Measurements from ENCODE around the gene PTPRM.

PTPRM gene

GRCh38 chr18:8030201-8030600, 463.1 kb downstream of the PTPRM start:
- Mint-ChIP-seq H3K27me3 (no peaks in the 10 kb centered on the region), H3K27ac (no peak overlapping the region), H3K9me3 (peaks cover 8 to 11% of the 10 kb centered on the region in 2 donors), H3K4me3 (no peak overlapping the region), H3K4me1 (no peaks in the 10 kb centered on the region)
- DNase-seq (no peak), ATAC-seq (no peak)

GRCh38 chr18:8031496-8031895, 464.4 kb downstream of the PTPRM start:
- Mint-ChIP-seq H3K27me3 (no peaks in the 10 kb centered on the region), H3K9me3 (peaks cover 8 to 11% of the 10 kb centered on the region in 2 donors), H3K4me3 (no peak overlapping the region), H3K27ac (no peak overlapping the region), H3K4me1 (no peaks in the 10 kb centered on the region)
- DNase-seq (no peak), ATAC-seq (no peak)

GRCh38 chr18:8034674-8035073, 467.6 kb downstream of the PTPRM start:
- Mint-ChIP-seq H3K4me3 (no peak overlapping the region), H3K9me3 (peaks cover 4% of the 10 kb centered on the region in 2 donors), H3K27ac (no peak overlapping the region), H3K27me3 (no peaks in the 10 kb centered on the region), H3K4me1 (no peaks in the 10 kb centered on the region)
- DNase-seq (no peak), ATAC-seq (no peak)

- DNase-seq (no peak), ATAC-seq (no peak)
- no peaks in the 10 kb centered on the region for H3K9me3 Mint-ChIP-seq
- H3K4me3 Mint-ChIP-seq, result no peak overlapping the region
- no peaks in the 10 kb centered on the region for H3K4me1 Mint-ChIP-seq
- H3K27ac Mint-ChIP-seq, result no peak overlapping the region
- H3K27me3 Mint-ChIP-seq, result no peaks in the 10 kb centered on the region
These were observed 469.4 kb downstream of the PTPRM start for GRCh38 chr18:8036551-8036950.

GRCh38 chr18:8037296-8037695, 470.2 kb downstream of the PTPRM start:
- Mint-ChIP-seq H3K4me1 (no peaks in the 10 kb centered on the region), H3K4me3 (no peak overlapping the region), H3K27ac (no peak overlapping the region), H3K27me3 (no peaks in the 10 kb centered on the region), H3K9me3 (no peaks in the 10 kb centered on the region)
- no peak for ATAC-seq
- no peak for DNase-seq

GRCh38 chr18:8040021-8040420, 472.9 kb downstream of the PTPRM start:
- DNase-seq, result no peak
- Mint-ChIP-seq H3K27me3 (no peaks in the 10 kb centered on the region), H3K9me3 (no peaks in the 10 kb centered on the region), H3K4me1 (no peaks in the 10 kb centered on the region), H3K4me3 (no peak overlapping the region), H3K27ac (no peak overlapping the region)
- no peak for ATAC-seq

- Mint-ChIP-seq H3K27me3 (no peaks in the 10 kb centered on the region), H3K4me3 (no peak overlapping the region), H3K9me3 (peaks cover 0 to 4% of the 10 kb centered on the region in 2 donors), H3K4me1 (no peaks in the 10 kb centered on the region), H3K27ac (no peak overlapping the region)
- no peak for ATAC-seq
- DNase-seq, result no peak
These were observed 474.5 kb downstream of the PTPRM start for GRCh38 chr18:8041526-8042111.

GRCh38 chr18:8044004-8044403, 476.9 kb downstream of the PTPRM start:
- Mint-ChIP-seq H3K4me3 (no peak overlapping the region), H3K27ac (no peak overlapping the region), H3K9me3 (peaks cover 0 to 4% of the 10 kb centered on the region in 2 donors), H3K27me3 (no peaks in the 10 kb centered on the region), H3K4me1 (no peaks in the 10 kb centered on the region)
- DNase-seq (no peak), ATAC-seq (no peak)

GRCh38 chr18:8045160-8045883, 478.2 kb downstream of the PTPRM start:
- ATAC-seq, result no peak
- Mint-ChIP-seq H3K27me3 (no peaks in the 10 kb centered on the region), H3K4me1 (no peaks in the 10 kb centered on the region), H3K27ac (no peak overlapping the region), H3K4me3 (no peak overlapping the region), H3K9me3 (peaks cover 0 to 7% of the 10 kb centered on the region in 2 donors)
- DNase-seq, result no peak

GRCh38 chr18:8045884-8046281, 478.8 kb downstream of the PTPRM start:
- Mint-ChIP-seq H3K4me1 (no peaks in the 10 kb centered on the region), H3K27ac (no peak overlapping the region), H3K9me3 (peaks cover 0 to 7% of the 10 kb centered on the region in 2 donors), H3K4me3 (no peak overlapping the region), H3K27me3 (no peaks in the 10 kb centered on the region)
- ATAC-seq, result no peak
- no peak for DNase-seq

- peak overlapping the region; percentile 66 to 72 for H3K27ac Mint-ChIP-seq
- peaks cover 0 to 7% of the 10 kb centered on the region in 2 donors for H3K9me3 Mint-ChIP-seq
- DNase-seq (no peak), ATAC-seq (no peak)
- H3K27me3 Mint-ChIP-seq, result no peaks in the 10 kb centered on the region
- no peak overlapping the region for H3K4me3 Mint-ChIP-seq
- no peaks in the 10 kb centered on the region for H3K4me1 Mint-ChIP-seq
These were observed 479.3 kb downstream of the PTPRM start for GRCh38 chr18:8046441-8046840.

GRCh38 chr18:8049147-8049546, 482.0 kb downstream of the PTPRM start:
- H3K27ac Mint-ChIP-seq, result no peak overlapping the region
- DNase-seq (no peak), ATAC-seq (no peak)
- peaks cover 0 to 7% of the 10 kb centered on the region in 2 donors for H3K9me3 Mint-ChIP-seq
- H3K4me1 Mint-ChIP-seq, result no peaks in the 10 kb centered on the region
- no peak overlapping the region for H3K4me3 Mint-ChIP-seq
- no peaks in the 10 kb centered on the region for H3K27me3 Mint-ChIP-seq

- ATAC-seq, result no peak
- Mint-ChIP-seq H3K9me3 (peaks cover 0 to 8% of the 10 kb centered on the region in 2 donors), H3K4me1 (no peaks in the 10 kb centered on the region), H3K4me3 (no peak overlapping the region), H3K27ac (no peak overlapping the region), H3K27me3 (no peaks in the 10 kb centered on the region)
- DNase-seq, result no peak
These were observed 483.7 kb downstream of the PTPRM start for GRCh38 chr18:8050616-8051329.

- Mint-ChIP-seq H3K9me3 (peaks cover 0 to 8% of the 10 kb centered on the region in 2 donors), H3K27ac (no peak overlapping the region), H3K27me3 (no peaks in the 10 kb centered on the region), H3K4me3 (no peak overlapping the region), H3K4me1 (no peaks in the 10 kb centered on the region)
- no peak for ATAC-seq
- DNase-seq, result no peak
These were observed 484.3 kb downstream of the PTPRM start for GRCh38 chr18:8051453-8051852.

- ATAC-seq (peak; percentile 80), DNase-seq (peak in 1 of 2 donors; percentile 8)
- Mint-ChIP-seq H3K27me3 (no peaks in the 10 kb centered on the region), H3K4me1 (no peaks in the 10 kb centered on the region), H3K9me3 (peaks cover 0 to 8% of the 10 kb centered on the region in 2 donors), H3K27ac (peak overlapping the region in 1 of 2 donors; percentile 17), H3K4me3 (no peak overlapping the region)
These were observed 485.2 kb downstream of the PTPRM start for GRCh38 chr18:8052237-8052701.

- ATAC-seq, result no peak
- Mint-ChIP-seq H3K4me3 (no peak overlapping the region), H3K4me1 (no peaks in the 10 kb centered on the region), H3K9me3 (peaks cover 0 to 5% of the 10 kb centered on the region in 2 donors), H3K27me3 (no peaks in the 10 kb centered on the region), H3K27ac (no peak overlapping the region)
- DNase-seq, result no peak
These were observed 489.6 kb downstream of the PTPRM start for GRCh38 chr18:8056723-8057122.

All from stimulated activated naive CD8-positive, alpha-beta T cell treated with anti-CD3 and anti-CD28 coated beads, Interleukin-15, amount 100 ng/mL, for 72 hours (primary cell).